ENCODE measurements around the gene SCLY. TPM values are rescaled to one million over a fixed set of nuclear protein-coding genes. Genes with fewer than 3 reads are reported as not detected.

The SCLY gene, protein sequence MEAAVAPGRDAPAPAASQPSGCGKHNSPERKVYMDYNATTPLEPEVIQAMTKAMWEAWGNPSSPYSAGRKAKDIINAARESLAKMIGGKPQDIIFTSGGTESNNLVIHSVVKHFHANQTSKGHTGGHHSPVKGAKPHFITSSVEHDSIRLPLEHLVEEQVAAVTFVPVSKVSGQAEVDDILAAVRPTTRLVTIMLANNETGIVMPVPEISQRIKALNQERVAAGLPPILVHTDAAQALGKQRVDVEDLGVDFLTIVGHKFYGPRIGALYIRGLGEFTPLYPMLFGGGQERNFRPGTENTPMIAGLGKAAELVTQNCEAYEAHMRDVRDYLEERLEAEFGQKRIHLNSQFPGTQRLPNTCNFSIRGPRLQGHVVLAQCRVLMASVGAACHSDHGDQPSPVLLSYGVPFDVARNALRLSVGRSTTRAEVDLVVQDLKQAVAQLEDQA
- 14.9 to 21.6 TPM (median 18.9 TPM) in 5 replicates for total RNA-seq (2022; extraction: Qiagen RNA extraction)

DNA sequence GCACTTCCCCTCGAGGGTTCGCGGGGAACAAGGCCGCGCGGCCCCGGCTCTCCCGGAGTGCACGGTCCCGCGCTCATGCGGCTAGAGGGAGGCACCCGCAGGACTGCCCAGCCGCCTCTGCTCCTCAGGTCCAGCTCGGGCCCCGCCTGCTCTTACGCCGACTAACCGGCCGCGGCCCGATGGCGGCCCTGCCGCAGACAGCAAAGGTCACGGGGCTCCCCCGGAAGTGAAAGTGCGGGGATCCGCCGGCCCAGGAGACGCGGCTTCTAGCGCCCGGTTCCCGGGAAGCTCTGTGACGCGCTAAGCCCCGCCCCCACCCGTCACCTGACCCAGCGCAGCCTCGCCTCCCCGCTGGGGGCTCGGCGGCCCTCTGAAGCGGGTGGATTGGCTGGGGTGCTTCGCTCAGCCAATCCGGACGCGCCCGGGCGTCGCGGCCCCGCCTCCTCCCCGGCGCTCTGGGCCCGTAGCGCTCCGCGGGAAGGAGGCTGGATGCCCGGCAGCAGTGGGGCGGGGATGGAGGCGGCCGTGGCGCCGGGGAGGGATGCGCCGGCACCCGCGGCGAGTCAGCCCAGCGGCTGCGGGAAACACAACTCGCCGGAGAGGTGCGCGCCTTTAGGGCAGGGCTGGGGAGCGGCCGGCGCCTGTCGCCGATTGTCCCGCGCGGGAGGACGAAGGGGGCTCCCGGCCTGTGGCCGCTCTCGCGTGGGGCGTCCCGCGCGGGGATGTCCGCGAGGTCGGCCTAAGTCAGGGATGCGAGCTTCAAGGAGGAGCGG is at the start of gene SCLY:
TSS of gene SCLY (plus strand) at position 460 of the 773 bp plus-strand sequence. CDS start at position 514, 54 bp downstream.

DNA sequence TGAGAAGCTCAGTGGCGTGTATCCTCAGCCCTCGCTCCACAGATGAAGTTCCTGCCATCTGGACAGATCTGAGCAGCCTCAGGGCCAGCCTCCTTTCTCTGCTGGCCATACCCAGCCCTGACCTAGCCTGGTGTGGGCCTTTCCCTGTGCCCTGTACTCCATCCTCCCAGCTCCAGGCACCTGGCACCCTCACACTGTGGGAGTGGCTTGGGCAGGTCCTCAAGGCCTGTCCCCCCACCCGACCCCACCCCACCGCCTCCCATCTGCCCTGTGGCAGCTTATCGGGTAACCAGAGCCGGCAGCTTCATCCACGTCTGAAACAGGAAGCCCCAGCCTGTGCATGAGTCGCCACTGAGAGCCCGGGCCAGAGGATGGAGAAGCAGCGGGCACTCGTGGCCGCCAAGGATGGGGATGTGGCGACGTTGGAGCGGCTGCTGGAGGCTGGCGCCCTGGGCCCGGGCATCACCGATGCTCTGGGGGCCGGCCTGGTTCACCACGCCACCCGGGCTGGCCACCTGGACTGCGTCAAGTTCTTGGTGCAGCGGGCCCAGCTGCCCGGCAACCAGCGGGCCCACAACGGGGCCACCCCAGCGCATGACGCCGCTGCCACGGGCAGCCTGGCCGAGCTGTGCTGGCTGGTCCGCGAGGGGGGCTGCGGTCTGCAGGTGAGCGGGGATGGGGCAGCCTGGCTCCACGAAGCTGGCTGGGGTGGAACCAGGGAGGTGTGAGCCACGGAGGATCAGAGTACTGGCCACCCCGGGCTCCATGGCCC is 39.4 kb downstream of the SCLY start, which contains the start of gene ESPNL:
TSS of gene ESPNL (plus strand) at position 292 of the 772 bp plus-strand sequence. CDS start at position 372, 80 bp downstream.

DNA sequence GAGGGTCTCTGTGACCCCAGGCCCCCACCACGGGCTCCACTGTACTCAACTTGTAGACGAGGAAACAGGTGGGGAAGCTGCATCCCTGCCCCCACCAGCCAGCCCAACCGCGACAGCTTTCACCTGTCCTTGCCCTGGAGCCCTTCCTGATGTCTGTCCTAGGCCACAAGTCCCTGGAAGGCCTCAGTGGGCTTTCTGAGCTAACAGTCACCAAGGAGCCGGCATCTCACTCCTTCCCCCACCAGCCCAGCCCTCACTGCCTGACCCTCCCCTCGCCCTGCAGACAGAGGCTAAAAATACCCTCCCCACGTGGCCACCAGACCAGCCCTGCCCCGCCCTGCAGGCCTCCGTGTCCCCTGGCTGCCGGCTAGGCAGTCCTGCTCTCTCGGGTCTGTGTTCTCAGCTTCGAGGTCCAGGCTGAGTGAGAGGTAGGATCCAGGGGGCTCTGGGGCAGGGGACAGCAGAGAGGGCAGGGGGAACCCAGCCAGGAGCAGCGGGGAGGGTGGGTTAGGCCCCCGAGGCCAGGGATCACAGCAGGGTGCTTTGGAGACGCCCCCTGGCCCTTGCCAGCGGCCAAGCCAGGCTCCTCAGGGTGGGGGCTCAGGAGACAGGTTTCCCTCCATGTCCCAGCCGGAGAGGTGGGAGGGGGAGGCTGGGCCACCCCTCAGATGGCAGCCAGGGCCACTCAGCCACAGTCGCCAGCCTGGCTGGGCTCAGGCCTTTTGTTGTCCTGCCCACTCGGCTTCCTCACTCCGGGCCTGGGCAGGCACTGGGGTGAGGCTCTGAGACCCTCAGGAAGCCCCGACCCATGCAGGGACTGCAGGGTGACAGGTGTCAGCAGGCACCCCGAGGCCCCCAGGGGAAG is 77.8 kb downstream of the SCLY start, which contains the start of gene KLHL30:
TSS of gene KLHL30 (plus strand) at position 338 of the 865 bp plus-strand sequence. CDS start 2,087 bp downstream, outside the sequence.

Other genes starting within 250 kb of the SCLY start
- gene RAMP1, start 201.4 kb upstream of the SCLY start, total RNA-seq (2022; extraction: Qiagen RNA extraction) = not detected in 5 replicates
- 47.6 to 56.4 TPM (median 51.5 TPM) in 5 replicates for gene UBE2F, start 94.0 kb upstream of the SCLY start, total RNA-seq (2022; extraction: Qiagen RNA extraction)
- 0.05 to 0.23 TPM (median 0.14 TPM) in 5 replicates for gene ESPNL, start 39.3 kb downstream of the SCLY start, total RNA-seq (2022; extraction: Qiagen RNA extraction)
- gene KLHL30, start 77.7 kb downstream of the SCLY start, total RNA-seq (2022; extraction: Qiagen RNA extraction) = 0.18 to 0.26 TPM (median 0.24 TPM) in 5 replicates
- 6.6 to 9.1 TPM (median 8.3 TPM) in 5 replicates for gene ERFE, start 98.0 kb downstream of the SCLY start, total RNA-seq (2022; extraction: Qiagen RNA extraction)
- gene ILKAP, start 142.7 kb downstream of the SCLY start, total RNA-seq (2022; extraction: Qiagen RNA extraction) = 36.1 to 43.6 TPM (median 39.9 TPM) in 5 replicates
- gene HES6, start 179.0 kb downstream of the SCLY start, total RNA-seq (2022; extraction: Qiagen RNA extraction) = 8.3 to 17.3 TPM (median 14.7 TPM) in 5 replicates
- gene PER2, start 227.6 kb downstream of the SCLY start, total RNA-seq (2022; extraction: Qiagen RNA extraction) = 5.5 to 7.3 TPM (median 6.8 TPM) in 5 replicates